HepG2 (cell line): ENCODE data around the gene PLCB4. TPM values are rescaled to one million over a fixed set of nuclear protein-coding genes. Genes with fewer than 3 reads are reported as not detected.

Source experiments
- ATAC-seq: fragments of 200-7000 bp; cut with Tn5 transposase; 3 replicates; pipeline ENCODE4 v1.9.1; 2020; ENCODE audit warnings: mild to moderate bottlenecking, moderate library complexity
- BruUV-seq: library from RNA; stranded (reverse); fragments of 400-500 nt; replicated peaks from 2 replicates; lab custom pipeline; 2021; lab: Mats Ljungman, UMichigan
- CTCF ChIA-PET: fragments of 300-600 bp; formaldehyde crosslinking; extraction: SDS; loops from one replicate; lab custom pipeline; 2021; ENCODE audit warnings: low total read pairs, inconsistent platforms, low intra/inter-chr PET ratio; lab: Yijun Ruan, JAX
- POLR2A ChIA-PET: fragments of 350-600 bp; sonication (Branson Sonifier 250); formaldehyde crosslinking; loops from one replicate; lab custom pipeline; 2020; ENCODE audit warnings: antibody characterized with exemption, inconsistent platforms; lab: Yijun Ruan, JAX
- DNase-seq: peaks from one replicate; pipeline ENCODE4 v3.0.0-alpha.2; 2015; ENCODE audit warnings: low spot score
- FAIRE-seq: peaks from 3 replicates; lab custom pipeline; 2011; peaks lifted over from hg19 to GRCh38; lab: Jason Lieb, UNC
- H2AFZ ChIP-seq: one replicate; pipeline ENCODE4 v1.6.1; 2011; ENCODE audit warnings: low read length, inconsistent platforms
- H3K27ac ChIP-seq: fragments of 300-600 bp; 3 replicates; pipeline ENCODE4 v1.8.0; 2011; ENCODE audit warnings: mixed run types, mild to moderate bottlenecking, mixed read lengths, low read length, inconsistent platforms; ENCODE audit not compliant: insufficient read depth; ENCODE audit errors: extremely low read length
- H3K27me3 ChIP-seq, 2 experiments: fragments of 200-600 bp in 1 of 2; 2 replicates in 1 of 2; 3 replicates in 1 of 2; pipeline versions ENCODE4 v1.6.0 to v1.8.0; 2011; ENCODE audit warnings: low read length in 2 of 2, mild to moderate bottlenecking in 2 of 2, moderate library complexity in 2 of 2, inconsistent platforms in 1 of 2; ENCODE audit not compliant: insufficient read depth in 2 of 2, control insufficient read depth in 1 of 2
- H3K36me3 ChIP-seq, 2 experiments: fragments of 200-600 bp in 1 of 2; replicated peaks in 1 of 2; 2 replicates in 1 of 2; 3 replicates in 1 of 2; pipeline versions ENCODE4 v1.5.1 to v1.8.0; 2011; ENCODE audit warnings: low read length in 2 of 2, inconsistent platforms in 1 of 2; ENCODE audit not compliant: insufficient read depth in 2 of 2, control insufficient read depth in 1 of 2
- H3K4me1 ChIP-seq: 2 replicates; pipeline ENCODE4 v1.5.1; 2012; ENCODE audit warnings: low read length, inconsistent platforms; ENCODE audit not compliant: insufficient read depth
- H3K4me2 ChIP-seq: 2 replicates; pipeline ENCODE4 v1.6.0; 2011; ENCODE audit warnings: low read depth, low read length, inconsistent platforms
- H3K4me3 ChIP-seq, 3 experiments: fragments of 200-600 bp in 1 of 3; sonication (generic), shearing (Covaris generic) in 1 of 3; replicated peaks in 1 of 3; 2 replicates each; pipeline ENCODE4 v1.5.1; 2011 to 2016; ENCODE audit warnings: low read length in 3 of 3, inconsistent platforms in 2 of 3, low read depth in 2 of 3, mild to moderate bottlenecking in 2 of 3, control low read depth in 1 of 3, mixed read lengths in 1 of 3; ENCODE audit not compliant: insufficient read depth in 1 of 3
- H3K79me2 ChIP-seq: one replicate; pipeline ENCODE4 v1.6.1; 2011; ENCODE audit warnings: low read length, inconsistent platforms; ENCODE audit not compliant: insufficient read depth
- H3K9ac ChIP-seq: 2 replicates; pipeline ENCODE4 v1.6.0; 2011; ENCODE audit warnings: mild to moderate bottlenecking, low read depth, low read length, inconsistent platforms; ENCODE audit not compliant: insufficient read depth
- H3K9me3 ChIP-seq: 2 replicates; pipeline ENCODE4 v1.5.1; 2012; ENCODE audit warnings: mild to moderate bottlenecking, low read length
- H4K20me1 ChIP-seq: 2 replicates; pipeline ENCODE4 v1.6.0; 2011; ENCODE audit warnings: inconsistent platforms, mild to moderate bottlenecking, low read length, moderate library complexity; ENCODE audit not compliant: insufficient read depth
- ATF5 ChIP-seq: sonication (generic); formaldehyde crosslinking; IDR thresholded peaks from 2 replicates; pipeline ENCODE4 v1.4.0; 2020; ENCODE audit warnings: mild to moderate bottlenecking, low read depth, missing genetic modification reagents
- FIP1L1 ChIP-seq: fragments of 200-400 bp; formaldehyde crosslinking; IDR thresholded peaks from 2 replicates; pipeline ENCODE4 v1.6.1; 2018; ENCODE audit warnings: low read depth, mild to moderate bottlenecking, low read length, moderate library complexity, borderline replicate concordance; ENCODE audit not compliant: insufficient read depth
- GABPA ChIP-seq, 2 experiments: IDR thresholded peaks; 2 replicates each; pipeline ENCODE4 v1.6.1; 2011 to 2016; ENCODE audit warnings: low read depth in 2 of 2, low read length in 1 of 2, missing biosample characterization in 1 of 2, missing genetic modification characterization in 1 of 2
- GATAD1 ChIP-seq: IDR thresholded peaks from 2 replicates; pipeline ENCODE4 v1.6.1; 2016; ENCODE audit warnings: missing genetic modification reagents, missing compliant biosample characterization
- GMEB2 ChIP-seq: IDR thresholded peaks from 2 replicates; pipeline ENCODE4 v1.6.1; 2016; ENCODE audit warnings: missing biosample characterization, missing genetic modification reagents, low read depth
- GPBP1L1 ChIP-seq: sonication (generic); formaldehyde crosslinking; IDR thresholded peaks from 2 replicates; pipeline ENCODE4 v1.5.0; 2020; ENCODE audit warnings: mild to moderate bottlenecking, missing genetic modification reagents
- MTA3 ChIP-seq: sonication (generic); formaldehyde crosslinking; IDR thresholded peaks from 2 replicates; pipeline ENCODE4 v1.4.0; 2020; ENCODE audit warnings: missing genetic modification reagents
- MTF1 ChIP-seq: sonication (generic); formaldehyde crosslinking; IDR thresholded peaks from 2 replicates; pipeline ENCODE4 v1.5.0; 2020; ENCODE audit warnings: missing genetic modification reagents
- NCOR1 ChIP-seq: fragments of 200-600 bp; sonication (generic); IDR thresholded peaks from 2 replicates; pipeline ENCODE4 v1.7.0; 2017; ENCODE audit warnings: antibody characterized with exemption, low read length, borderline replicate concordance
- RCOR2 ChIP-seq: IDR thresholded peaks from 2 replicates; pipeline ENCODE4 v1.6.1; 2016; ENCODE audit warnings: missing biosample characterization, missing genetic modification reagents
- SKI ChIP-seq: fragments of 450-650 bp; IDR thresholded peaks from one replicate; pipeline ENCODE4 v1.6.1; 2018; ENCODE audit warnings: mild to moderate bottlenecking; ENCODE audit not compliant: partially characterized antibody
- TAF1 ChIP-seq: sonication (generic); formaldehyde crosslinking; IDR thresholded peaks from 2 replicates; pipeline ENCODE4 v1.4.0; 2020; ENCODE audit warnings: missing genetic modification reagents
- ZC3H13 ChIP-seq: sonication (generic); formaldehyde crosslinking; IDR thresholded peaks from 2 replicates; pipeline ENCODE4 v1.8.1; 2023; ENCODE audit warnings: mild to moderate bottlenecking, missing genetic modification reagents, moderate library complexity
- ZNF224 ChIP-seq: sonication (generic); formaldehyde crosslinking; IDR thresholded peaks from 2 replicates; pipeline ENCODE4 v1.5.0; 2020; ENCODE audit warnings: mild to moderate bottlenecking, missing genetic modification reagents
- ZNF577 ChIP-seq: sonication (generic); formaldehyde crosslinking; IDR thresholded peaks from 2 replicates; pipeline ENCODE4 v1.4.0; 2020; ENCODE audit warnings: mild to moderate bottlenecking, low read depth, missing genetic modification reagents, borderline replicate concordance
- WGBS: methylation state at CpG from one replicate; pipeline ENCODE4 v1.1.6; 2017; ENCODE audit warnings: low lambda C conversion rate; 5-methylcytosine and 5-hydroxymethylcytosine counted together
- in situ Hi-C: cut with HindIII; loops from 2 replicates; pipeline ENCODE4 v1.10.0; 2017; ENCODE audit warnings: low pct_unique_long_range_greater_than_20kb; ENCODE audit not compliant: extremely low pct_ligation_motif_present
- intact Hi-C: fragments of 100-400 bp; cut with micrococcal nuclease; formaldehyde crosslinking; loops from one replicate; pipeline ENCODE4 v1.10.0; 2022; ENCODE audit not compliant: unreplicated experiment
- polyA plus RNA-seq, 8 experiments: library from polyadenylated mRNA; depleted of rRNA in 3 of 8; stranded (reverse) in 7 of 8; unstranded in 1 of 8; fragments of >200 nt; fragmentation: Illumina TruSeq in 4 of 8; extraction: Trizol in 4 of 8; gene quantifications; 2 replicates each; pipeline versions ENCODE4 v1.2.1 to v1.2.3, GENCODE V29; 2011 to 2016; ENCODE audit warnings: low read depth in 4 of 8, missing spikeins in 1 of 8, mixed read lengths in 1 of 8; ENCODE audit not compliant: insufficient read depth in 1 of 8
- total RNA-seq, 5 experiments: library from RNA; depleted of rRNA; stranded (reverse); fragments of >200 nt; fragmentation: Illumina TruSeq; extraction: Trizol; gene quantifications; 2 replicates each; pipeline ENCODE4 v1.2.3, GENCODE V29; 2016; ENCODE audit warnings: low read depth in 1 of 5

PLCB4 gene
- total and polyA plus RNA-seq, 2 of the 13 experiments (the other 11 are each of a cell fraction or from before 2014, with no cell fraction given), result 0.01 TPM; not detected in 1

- ATAC-seq, result no peak
Observed at GRCh38 chr20:9457136-9457535, 388.2 kb downstream of the PLCB4 start.

More at GRCh38 chr20:9457136-9457535, 388.2 kb downstream of the PLCB4 start:
- WGBS, result 22% methylated on average over 2 of the region's 2 CpGs
- POLR2A ChIA-PET, result no interaction called here
- H4K20me1 ChIP-seq, result no peaks in the 10 kb centered on the region
- in situ Hi-C loops, result no loop called here
- CTCF ChIA-PET, result no interaction called here
- BruUV-seq, result no TSS peak
- no peaks in the 10 kb centered on the region for H3K9me3 ChIP-seq
- peaks cover 0 to 4% of the 10 kb centered on the region in 2 experiments; a peak in 1 of 5 replicates for H3K27me3 ChIP-seq
- no peak overlapping the region for H3K4me3 ChIP-seq
- H3K9ac ChIP-seq, result no peak overlapping the region
- TF ChIP-seq SKI (no peak), GABPA (IDR thresholded peaks at IDR 0.05; ENCODE audit: low read depth, low read length) (no peak), GABPA (CRISPR knock-in tag; IDR thresholded peaks at IDR 0.05; ENCODE audit: low read depth) (no peak), ATF5 (CRISPR knock-in tag) (no peak), NCOR1 (no peak), RCOR2 (CRISPR knock-in tag) (no peak), GATAD1 (CRISPR knock-in tag) (no peak), ZNF577 (CRISPR knock-in tag) (no peak), MTF1 (no peak), FIP1L1 (no peak), ZC3H13 (no peak), TAF1 (CRISPR knock-in tag) (no peak), MTA3 (no peak), GPBP1L1 (no peak), GMEB2 (CRISPR knock-in tag) (no peak), ZNF224 (CRISPR knock-in tag) (no peak)
- TF ChIP-seq, all 625 proteins: peak for 0
- Histone ChIP-seq H3K27ac (no peak overlapping the region), H3K36me3 (no peaks in the 10 kb centered on the region), H3K4me2 (no peak overlapping the region), H2AFZ (no peak overlapping the region), H3K4me1 (no peaks in the 10 kb centered on the region), H3K79me2 (no peaks in the 10 kb centered on the region)
- DNase-seq (no peak), FAIRE-seq (no peak)
- intact Hi-C loops, result no loop called here
